Measurements from ENCODE around the gene RBM47.

Gene RBM47

DNA sequence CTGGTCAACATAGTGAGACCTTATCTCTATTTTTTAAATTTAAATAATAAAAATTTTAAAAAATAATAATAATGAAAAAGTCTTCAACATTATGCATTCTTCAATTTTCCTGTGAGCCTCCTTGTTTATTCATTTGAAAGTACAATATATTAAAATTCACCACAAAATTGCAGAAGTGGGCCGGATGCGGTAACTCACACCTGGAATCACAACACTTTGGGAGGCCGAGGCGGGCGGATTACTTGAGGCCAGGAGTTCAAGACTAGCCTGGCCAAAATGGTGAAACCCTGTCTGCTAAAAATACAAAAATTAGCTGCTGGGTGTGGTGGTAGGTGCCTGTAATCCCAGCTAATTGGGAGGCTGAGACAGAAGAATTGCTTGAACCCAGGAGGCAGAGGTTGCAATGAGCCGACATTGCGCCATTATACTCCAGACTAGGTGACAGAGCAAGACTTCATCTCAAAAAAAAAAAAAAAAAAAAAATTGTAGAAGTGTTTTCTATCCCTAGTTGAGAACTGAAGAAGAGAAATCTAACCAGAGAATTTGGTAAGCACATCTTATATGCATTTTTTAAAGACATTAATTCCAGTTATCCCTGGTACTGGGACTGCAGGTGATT, 56.9 kb downstream of the RBM47 start:
- Histone ChIP-seq H3K27ac (no peak overlapping the region), H3K27me3 (ENCODE audit: control insufficient read depth, insufficient read depth, low read length) (no peaks in the 10 kb centered on the region), H3K36me3 (ENCODE audit: control insufficient read depth, insufficient read depth, low read length) (no peaks in the 10 kb centered on the region), H3K4me3 (ENCODE audit: low read depth, low read length) (no peak overlapping the region), H3K4me1 (peaks cover 10% of the 10 kb centered on the region), H3K9ac (no peak overlapping the region), H3K4me2 (ENCODE audit: low read length) (no peak overlapping the region), H3K79me2 (peaks cover 20% of the 10 kb centered on the region), H3K9me3 (ENCODE audit: control insufficient read depth, low read length) (no peaks in the 10 kb centered on the region), H2AFZ (no peak overlapping the region)
- TF ChIP-seq, protein P1, sequence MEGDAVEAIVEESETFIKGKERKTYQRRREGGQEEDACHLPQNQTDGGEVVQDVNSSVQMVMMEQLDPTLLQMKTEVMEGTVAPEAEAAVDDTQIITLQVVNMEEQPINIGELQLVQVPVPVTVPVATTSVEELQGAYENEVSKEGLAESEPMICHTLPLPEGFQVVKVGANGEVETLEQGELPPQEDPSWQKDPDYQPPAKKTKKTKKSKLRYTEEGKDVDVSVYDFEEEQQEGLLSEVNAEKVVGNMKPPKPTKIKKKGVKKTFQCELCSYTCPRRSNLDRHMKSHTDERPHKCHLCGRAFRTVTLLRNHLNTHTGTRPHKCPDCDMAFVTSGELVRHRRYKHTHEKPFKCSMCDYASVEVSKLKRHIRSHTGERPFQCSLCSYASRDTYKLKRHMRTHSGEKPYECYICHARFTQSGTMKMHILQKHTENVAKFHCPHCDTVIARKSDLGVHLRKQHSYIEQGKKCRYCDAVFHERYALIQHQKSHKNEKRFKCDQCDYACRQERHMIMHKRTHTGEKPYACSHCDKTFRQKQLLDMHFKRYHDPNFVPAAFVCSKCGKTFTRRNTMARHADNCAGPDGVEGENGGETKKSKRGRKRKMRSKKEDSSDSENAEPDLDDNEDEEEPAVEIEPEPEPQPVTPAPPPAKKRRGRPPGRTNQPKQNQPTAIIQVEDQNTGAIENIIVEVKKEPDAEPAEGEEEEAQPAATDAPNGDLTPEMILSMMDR (IDR thresholded peaks at IDR 0.05): no peak

DNA sequence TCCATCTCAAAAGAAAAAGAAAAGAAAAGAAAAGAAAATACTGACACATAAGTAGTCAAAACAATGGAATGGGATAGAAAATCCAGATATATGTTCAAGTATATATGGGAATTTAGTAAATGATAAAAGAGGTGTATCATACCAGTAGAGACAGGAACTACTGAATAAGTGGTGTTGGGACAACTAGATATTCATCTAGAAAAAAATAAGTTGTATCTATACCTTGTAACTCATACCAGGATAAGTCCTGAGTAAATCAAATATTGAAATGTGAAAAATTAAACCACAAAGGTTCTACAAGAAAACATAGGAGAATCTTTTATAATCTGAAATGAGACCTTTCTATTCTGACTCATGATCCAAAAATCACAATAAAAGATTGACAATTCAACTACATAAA, 58.5 kb downstream of the RBM47 start:
- Histone ChIP-seq H3K79me2 (peaks cover 27% of the 10 kb centered on the region), H3K27me3 (ENCODE audit: control insufficient read depth, insufficient read depth, low read length) (no peaks in the 10 kb centered on the region), H3K9me3 (ENCODE audit: control insufficient read depth, low read length) (no peaks in the 10 kb centered on the region), H3K36me3 (ENCODE audit: control insufficient read depth, insufficient read depth, low read length) (no peaks in the 10 kb centered on the region), H2AFZ (no peak overlapping the region), H3K4me1 (peaks cover 1% of the 10 kb centered on the region), H3K4me3 (ENCODE audit: low read depth, low read length) (no peak overlapping the region), H3K27ac (no peak overlapping the region), H3K9ac (no peak overlapping the region), H3K4me2 (ENCODE audit: low read length) (no peak overlapping the region)
- TF ChIP-seq, protein P1 (IDR thresholded peaks at IDR 0.05): no peak

DNA sequence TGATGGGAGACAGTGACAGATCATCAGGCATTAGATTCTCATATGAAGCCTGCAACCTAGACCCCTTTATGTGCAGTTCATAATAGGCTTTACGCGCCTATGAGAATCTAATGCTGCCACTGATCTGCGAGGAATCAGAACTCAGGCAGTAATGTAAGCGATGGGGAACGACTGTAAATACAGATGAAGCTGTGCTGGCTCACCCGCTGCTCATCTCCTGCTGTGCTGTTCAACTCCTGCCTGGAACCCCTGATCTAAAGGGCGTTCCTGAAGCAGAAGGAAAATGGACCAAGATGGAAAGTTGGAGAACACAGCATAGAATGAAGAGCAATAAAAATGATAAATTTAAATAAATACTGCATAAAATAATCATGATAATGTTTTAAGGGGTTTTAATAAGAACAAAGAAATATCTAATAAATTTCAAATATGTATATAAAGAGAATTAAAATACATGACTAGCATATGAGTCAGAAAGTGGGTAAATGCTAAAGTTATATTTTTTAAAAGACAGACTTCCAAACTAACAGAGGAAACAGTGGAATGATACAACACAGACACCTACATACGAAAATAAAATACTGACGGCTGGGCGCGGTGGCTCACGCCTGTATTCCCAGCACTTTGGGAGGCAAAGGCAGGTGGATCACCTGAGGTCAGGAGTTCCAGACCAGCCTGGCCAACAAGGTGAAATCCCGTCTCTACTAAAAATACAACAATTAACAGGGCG, 59.2 kb downstream of the RBM47 start:
- Histone ChIP-seq H3K27me3 (ENCODE audit: control insufficient read depth, insufficient read depth, low read length) (no peaks in the 10 kb centered on the region), H3K9me3 (ENCODE audit: control insufficient read depth, low read length) (no peaks in the 10 kb centered on the region), H3K27ac (no peak overlapping the region), H2AFZ (no peak overlapping the region), H3K79me2 (peaks cover 29% of the 10 kb centered on the region), H3K4me3 (ENCODE audit: low read depth, low read length) (no peak overlapping the region), H3K9ac (no peak overlapping the region), H3K4me2 (ENCODE audit: low read length) (no peak overlapping the region), H3K4me1 (peaks cover 4% of the 10 kb centered on the region), H3K36me3 (ENCODE audit: control insufficient read depth, insufficient read depth, low read length) (no peaks in the 10 kb centered on the region)
- TF ChIP-seq, protein P1 (IDR thresholded peaks at IDR 0.05): no peak

DNA sequence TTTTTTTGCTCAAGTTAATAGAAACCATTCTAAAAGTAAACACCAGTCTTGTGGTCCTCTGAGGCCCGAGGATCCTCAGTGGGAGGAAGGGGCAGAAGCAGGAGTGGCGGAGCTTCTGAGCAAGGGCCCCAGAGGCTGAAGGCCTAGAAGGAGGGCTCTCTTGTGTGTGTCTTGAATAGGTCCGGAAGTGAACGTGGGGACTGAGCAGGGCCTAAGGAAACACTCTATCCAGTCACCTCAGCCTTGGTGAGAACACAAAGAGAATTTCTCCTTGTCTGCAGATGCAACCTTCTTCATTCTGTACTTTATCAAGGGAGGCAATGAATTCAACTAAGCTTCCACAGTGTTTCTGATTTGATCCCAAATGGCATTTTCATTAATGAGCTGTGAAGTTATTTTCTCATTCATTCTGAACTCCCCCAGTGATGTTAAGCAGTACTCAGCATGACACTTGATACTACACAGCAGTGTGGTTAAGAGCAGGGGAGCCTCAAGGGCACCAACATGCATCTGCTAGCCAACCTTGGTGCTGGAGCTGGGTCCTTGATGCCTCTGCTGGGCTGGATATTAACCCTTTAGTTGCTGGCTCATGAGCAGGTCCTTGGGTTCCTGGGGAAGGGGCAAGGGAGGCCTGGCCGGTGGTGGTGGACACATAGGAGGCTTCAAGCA, 64.7 kb downstream of the RBM47 start:
- Histone ChIP-seq H3K4me2 (ENCODE audit: low read length) (no peak overlapping the region), H3K4me1 (peaks cover 36% of the 10 kb centered on the region), H3K9ac (no peak overlapping the region), H3K4me3 (ENCODE audit: low read depth, low read length) (no peak overlapping the region), H3K27ac (peak overlapping the region; percentile 92), H3K9me3 (ENCODE audit: control insufficient read depth, low read length) (no peaks in the 10 kb centered on the region), H2AFZ (no peak overlapping the region), H3K36me3 (ENCODE audit: control insufficient read depth, insufficient read depth, low read length) (no peaks in the 10 kb centered on the region), H3K27me3 (ENCODE audit: control insufficient read depth, insufficient read depth, low read length) (no peaks in the 10 kb centered on the region), H3K79me2 (peaks cover 18% of the 10 kb centered on the region)
- TF ChIP-seq, protein P1 (IDR thresholded peaks at IDR 0.05): no peak

Data from parathyroid adenoma (tissue), 2 donors.